ENCODE measurements around the gene AGBL2.
A peak's percentile ranks its signal among the peaks of the same experiment; 100 is the strongest.
"Not testable (repeated sequence)": the region's sequence is repeated elsewhere in the genome, so short reads cannot be mapped to it uniquely, and the experiment has no call there.

Gene AGBL2

GRCh38 chr11:47667135-47667534, 48.0 kb downstream of the AGBL2 start:
- H3K4me3 ChIP-seq (ENCODE audit: low read length), result no peak overlapping the region
- no peak for TF ChIP-seq ZNF274 (IDR thresholded peaks at IDR 0.05; ENCODE audit: low read depth, low read length)

GRCh38 chr11:47664936-47665335, 50.2 kb downstream of the AGBL2 start:
- not testable (repeated sequence) for H3K4me3 ChIP-seq (ENCODE audit: low read length)

- no peak for TF ChIP-seq ZNF274 (IDR thresholded peaks at IDR 0.05; ENCODE audit: low read depth, low read length)
- H3K4me3 ChIP-seq (ENCODE audit: low read length), result no peak overlapping the region
These were observed 53.9 kb downstream of the AGBL2 start for GRCh38 chr11:47661245-47661644.

GRCh38 chr11:47659276-47659675, 55.9 kb downstream of the AGBL2 start:
- TF ChIP-seq ZNF274 (IDR thresholded peaks at IDR 0.05; ENCODE audit: low read depth, low read length), result no peak
- H3K4me3 ChIP-seq (ENCODE audit: low read length), result no peak overlapping the region

GRCh38 chr11:47656260-47656885, 58.8 kb downstream of the AGBL2 start:
- no peak for TF ChIP-seq ZNF274 (IDR thresholded peaks at IDR 0.05; ENCODE audit: low read depth, low read length)
- no peak overlapping the region for H3K4me3 ChIP-seq (ENCODE audit: low read length)

- H3K4me3 ChIP-seq (ENCODE audit: low read length), result no peak overlapping the region
- TF ChIP-seq ZNF274 (IDR thresholded peaks at IDR 0.05; ENCODE audit: low read depth, low read length), result no peak
These were observed 63.2 kb downstream of the AGBL2 start for GRCh38 chr11:47651818-47652469.

GRCh38 chr11:47649276-47649675, 65.9 kb downstream of the AGBL2 start:
- TF ChIP-seq ZNF274 (IDR thresholded peaks at IDR 0.05; ENCODE audit: low read depth, low read length), result no peak

GRCh38 chr11:47646019-47646418, 69.2 kb downstream of the AGBL2 start:
- TF ChIP-seq ZNF274 (IDR thresholded peaks at IDR 0.05; ENCODE audit: low read depth, low read length), result no peak
- no peak overlapping the region for H3K4me3 ChIP-seq (ENCODE audit: low read length)

More at GRCh38 chr11:47649276-47649675, 65.9 kb downstream of the AGBL2 start:
- no peak overlapping the region for H3K4me3 ChIP-seq (ENCODE audit: low read length)

- no peak overlapping the region for H3K4me3 ChIP-seq (ENCODE audit: low read length)
- no peak for TF ChIP-seq ZNF274 (IDR thresholded peaks at IDR 0.05; ENCODE audit: low read depth, low read length)
These were observed 69.7 kb downstream of the AGBL2 start for GRCh38 chr11:47645500-47645899.

GRCh38 chr11:47642099-47642855, 72.9 kb downstream of the AGBL2 start, which contains the start of gene MTCH2:
Gene MTCH2, minus strand, starts transcription at chr11:47642559. Its CDS starts 94 bp downstream, at chr11:47642465.
- H3K4me3 ChIP-seq (ENCODE audit: low read length), result peak within 1 kb of the TSS; percentile 92
- TF ChIP-seq ZNF274 (IDR thresholded peaks at IDR 0.05; ENCODE audit: low read depth, low read length), result no peak

GRCh38 chr11:47641600-47642098, 73.5 kb downstream of the AGBL2 start:
- H3K4me3 ChIP-seq (ENCODE audit: low read length), result peak overlapping the region; percentile 92
- no peak for TF ChIP-seq ZNF274 (IDR thresholded peaks at IDR 0.05; ENCODE audit: low read depth, low read length)

GRCh38 chr11:47640506-47640905, 74.7 kb downstream of the AGBL2 start:
- H3K4me3 ChIP-seq (ENCODE audit: low read length), result not testable (repeated sequence)

GRCh38 chr11:47636331-47636730, 78.8 kb downstream of the AGBL2 start:
- H3K4me3 ChIP-seq (ENCODE audit: low read length), result not testable (repeated sequence)

- H3K4me3 ChIP-seq (ENCODE audit: low read length), result no peak overlapping the region
- no peak for TF ChIP-seq ZNF274 (IDR thresholded peaks at IDR 0.05; ENCODE audit: low read depth, low read length)
These were observed 83.7 kb downstream of the AGBL2 start for GRCh38 chr11:47631473-47631872.

GRCh38 chr11:47628026-47628425, 87.1 kb downstream of the AGBL2 start:
- no peak overlapping the region for H3K4me3 ChIP-seq (ENCODE audit: low read length)
- no peak for TF ChIP-seq ZNF274 (IDR thresholded peaks at IDR 0.05; ENCODE audit: low read depth, low read length)
